ENCODE measurements around the gene LRRC4C.

DNA sequence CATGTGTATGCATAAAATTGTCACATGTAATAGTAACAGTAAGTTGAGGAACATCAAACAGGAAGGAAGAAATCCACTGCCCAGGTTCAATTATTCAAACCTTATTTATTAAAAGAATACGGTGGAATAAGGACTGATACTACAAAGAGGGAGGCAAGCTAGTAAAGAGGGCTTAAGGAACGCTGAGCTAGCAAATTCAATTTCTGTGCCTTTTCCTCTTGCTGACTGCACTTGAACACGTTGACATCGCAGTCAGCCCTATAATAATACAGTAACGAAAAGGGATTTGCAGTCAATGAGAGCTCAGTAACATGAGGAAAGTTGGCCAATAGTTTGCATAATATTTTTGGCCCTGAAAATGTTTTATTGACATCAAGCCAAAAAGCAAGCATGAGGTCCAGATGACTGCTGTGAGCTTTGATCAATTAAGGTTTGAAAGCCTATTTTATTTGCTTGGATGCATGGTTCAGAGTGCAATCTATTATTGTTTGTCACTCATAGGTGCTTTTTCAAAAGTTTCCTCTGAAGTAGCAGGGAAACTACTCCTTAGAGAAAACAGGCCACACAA, 861.8 kb downstream of the LRRC4C start:
- TF ChIP-seq, protein P1, sequence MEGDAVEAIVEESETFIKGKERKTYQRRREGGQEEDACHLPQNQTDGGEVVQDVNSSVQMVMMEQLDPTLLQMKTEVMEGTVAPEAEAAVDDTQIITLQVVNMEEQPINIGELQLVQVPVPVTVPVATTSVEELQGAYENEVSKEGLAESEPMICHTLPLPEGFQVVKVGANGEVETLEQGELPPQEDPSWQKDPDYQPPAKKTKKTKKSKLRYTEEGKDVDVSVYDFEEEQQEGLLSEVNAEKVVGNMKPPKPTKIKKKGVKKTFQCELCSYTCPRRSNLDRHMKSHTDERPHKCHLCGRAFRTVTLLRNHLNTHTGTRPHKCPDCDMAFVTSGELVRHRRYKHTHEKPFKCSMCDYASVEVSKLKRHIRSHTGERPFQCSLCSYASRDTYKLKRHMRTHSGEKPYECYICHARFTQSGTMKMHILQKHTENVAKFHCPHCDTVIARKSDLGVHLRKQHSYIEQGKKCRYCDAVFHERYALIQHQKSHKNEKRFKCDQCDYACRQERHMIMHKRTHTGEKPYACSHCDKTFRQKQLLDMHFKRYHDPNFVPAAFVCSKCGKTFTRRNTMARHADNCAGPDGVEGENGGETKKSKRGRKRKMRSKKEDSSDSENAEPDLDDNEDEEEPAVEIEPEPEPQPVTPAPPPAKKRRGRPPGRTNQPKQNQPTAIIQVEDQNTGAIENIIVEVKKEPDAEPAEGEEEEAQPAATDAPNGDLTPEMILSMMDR (IDR thresholded peaks at IDR 0.05), result no peak
- no peak for TF ChIP-seq POLR2A (IDR thresholded peaks at IDR 0.05)
